Measurements from ENCODE around the gene KDM3B.

The KDM3B gene

DNA sequence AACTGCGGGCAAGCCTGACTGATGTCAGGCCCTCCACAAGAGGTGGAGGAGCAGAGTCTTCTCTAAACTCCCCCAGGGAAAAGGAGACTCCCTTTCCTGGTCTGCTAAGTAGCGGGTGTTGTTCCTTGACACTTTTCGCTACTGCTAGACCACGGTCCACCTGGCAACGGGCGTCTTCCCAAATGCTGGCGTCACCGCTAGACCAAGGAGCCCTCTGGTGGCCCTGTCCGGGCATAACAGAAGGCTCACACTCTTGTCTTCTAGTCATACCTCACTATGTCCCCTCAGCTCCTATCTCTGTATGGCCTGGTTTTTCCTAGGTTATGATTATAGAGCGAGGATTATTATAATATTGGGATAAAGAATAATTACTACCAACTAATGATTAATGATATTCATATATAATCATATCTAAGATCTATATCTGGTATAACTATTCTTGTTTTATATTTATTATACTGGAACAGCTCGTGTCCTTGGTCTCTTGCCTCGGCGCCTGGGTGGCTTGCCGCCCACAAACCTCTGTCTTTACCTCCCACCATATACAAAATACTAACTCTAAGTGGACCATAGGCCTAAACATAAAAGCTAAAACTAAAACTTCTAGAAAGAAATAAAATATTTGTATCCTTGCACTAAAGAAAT is 58.6 kb downstream of the KDM3B start:
- DNase-seq = peak; percentile 52

- no peak for DNase-seq
Measured at GRCh38 chr5:138418444-138418843, 66.0 kb downstream of the KDM3B start.

GRCh38 chr5:138425079-138425478 is 72.6 kb downstream of the KDM3B start:
- DNase-seq = no peak

DNA sequence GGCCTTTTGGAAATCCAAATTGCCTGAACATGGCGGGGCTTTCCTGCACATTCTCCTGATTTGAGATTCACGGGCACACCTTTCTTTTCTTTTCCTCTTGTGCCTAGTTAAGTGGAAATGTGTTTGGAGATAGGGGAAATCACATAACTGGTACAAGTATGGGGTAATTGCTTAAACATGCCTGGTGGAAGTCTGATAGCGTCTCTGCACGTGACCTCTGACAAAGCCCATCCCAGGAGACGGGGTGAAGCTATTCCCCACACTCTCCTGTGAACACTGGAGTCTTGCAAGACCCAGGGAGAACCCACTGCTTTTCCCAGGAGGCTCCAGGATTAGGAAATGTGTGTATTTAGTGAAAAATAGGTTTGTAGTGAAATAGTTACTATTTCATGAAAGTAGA is 83.5 kb downstream of the KDM3B start:
- no peak for DNase-seq

DNA sequence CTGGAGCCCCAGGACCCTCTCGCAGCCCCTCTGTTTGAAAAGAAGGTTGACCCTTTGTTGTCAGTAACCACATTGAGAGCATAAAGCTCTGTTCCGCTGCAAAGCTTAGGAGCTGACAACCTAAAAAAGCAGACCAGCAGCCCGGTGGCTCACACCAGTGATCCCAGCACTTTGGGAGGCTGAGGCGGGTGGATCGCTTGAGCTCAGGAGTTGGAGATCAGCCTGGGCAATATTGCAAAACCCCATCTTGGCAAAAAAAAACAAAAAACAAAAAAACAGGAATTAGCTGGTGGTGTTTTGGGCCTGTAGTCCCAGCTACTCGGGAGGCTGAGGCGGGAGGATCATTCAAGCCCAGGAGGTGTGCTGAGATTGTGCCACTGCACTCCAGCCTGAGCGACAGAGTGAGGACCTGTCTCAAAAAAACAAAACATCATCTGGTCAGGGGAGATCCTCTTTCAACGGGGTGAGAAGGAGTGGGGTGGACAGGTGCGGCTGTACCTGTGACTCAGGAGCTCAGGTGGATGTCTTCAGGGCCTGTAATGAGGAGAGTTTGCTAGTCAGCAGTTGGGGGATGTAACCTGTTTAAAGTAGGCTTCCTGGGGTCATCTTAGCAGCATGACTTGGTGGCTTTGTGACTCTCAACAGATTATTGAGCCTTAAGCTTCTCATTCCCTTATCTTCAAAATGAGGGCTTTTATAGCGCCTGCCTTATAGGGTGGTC is 85.7 kb downstream of the KDM3B start:
- DNase-seq = no peak

- peak; percentile 82 for DNase-seq
Measured at GRCh38 chr5:138438724-138439476, 86.4 kb downstream of the KDM3B start, which contains the start of gene REEP2. Gene REEP2, plus strand, starts transcription at chr5:138439057. Its CDS starts 152 bp downstream, at chr5:138439209.

DNA sequence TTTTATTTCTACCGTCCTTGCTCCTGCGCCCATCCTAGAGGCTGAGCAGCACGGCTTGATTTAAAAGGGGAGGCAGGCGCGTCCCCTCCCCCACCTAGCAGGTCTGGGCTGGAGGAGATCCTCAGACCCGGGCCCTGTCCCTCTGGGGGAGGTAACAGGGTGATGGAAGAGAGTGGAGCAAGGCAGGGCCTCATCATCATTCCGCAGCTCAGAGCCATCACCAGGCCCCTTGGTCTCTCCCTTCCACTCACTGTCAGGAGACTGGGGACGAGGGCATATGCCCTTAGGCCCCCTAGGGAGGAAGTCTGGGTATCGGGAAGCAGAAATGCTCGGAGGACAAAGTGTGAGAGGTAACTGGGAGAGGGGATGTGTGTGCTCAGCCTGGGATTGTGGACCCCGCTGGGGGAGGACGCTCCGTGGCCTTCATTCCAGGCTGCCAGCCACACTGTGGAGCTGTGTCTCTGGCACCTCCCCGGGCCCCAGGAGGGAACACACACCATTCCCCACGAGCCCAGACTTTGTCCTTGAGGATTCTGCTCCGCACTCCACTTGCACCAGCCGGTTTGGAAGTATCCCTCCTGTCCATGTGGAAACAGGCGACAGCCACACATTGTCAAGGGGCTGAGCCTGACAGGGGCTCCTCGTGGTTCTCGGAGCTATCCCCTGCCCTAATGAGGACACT is 87.1 kb downstream of the KDM3B start:
- no peak for DNase-seq

DNA sequence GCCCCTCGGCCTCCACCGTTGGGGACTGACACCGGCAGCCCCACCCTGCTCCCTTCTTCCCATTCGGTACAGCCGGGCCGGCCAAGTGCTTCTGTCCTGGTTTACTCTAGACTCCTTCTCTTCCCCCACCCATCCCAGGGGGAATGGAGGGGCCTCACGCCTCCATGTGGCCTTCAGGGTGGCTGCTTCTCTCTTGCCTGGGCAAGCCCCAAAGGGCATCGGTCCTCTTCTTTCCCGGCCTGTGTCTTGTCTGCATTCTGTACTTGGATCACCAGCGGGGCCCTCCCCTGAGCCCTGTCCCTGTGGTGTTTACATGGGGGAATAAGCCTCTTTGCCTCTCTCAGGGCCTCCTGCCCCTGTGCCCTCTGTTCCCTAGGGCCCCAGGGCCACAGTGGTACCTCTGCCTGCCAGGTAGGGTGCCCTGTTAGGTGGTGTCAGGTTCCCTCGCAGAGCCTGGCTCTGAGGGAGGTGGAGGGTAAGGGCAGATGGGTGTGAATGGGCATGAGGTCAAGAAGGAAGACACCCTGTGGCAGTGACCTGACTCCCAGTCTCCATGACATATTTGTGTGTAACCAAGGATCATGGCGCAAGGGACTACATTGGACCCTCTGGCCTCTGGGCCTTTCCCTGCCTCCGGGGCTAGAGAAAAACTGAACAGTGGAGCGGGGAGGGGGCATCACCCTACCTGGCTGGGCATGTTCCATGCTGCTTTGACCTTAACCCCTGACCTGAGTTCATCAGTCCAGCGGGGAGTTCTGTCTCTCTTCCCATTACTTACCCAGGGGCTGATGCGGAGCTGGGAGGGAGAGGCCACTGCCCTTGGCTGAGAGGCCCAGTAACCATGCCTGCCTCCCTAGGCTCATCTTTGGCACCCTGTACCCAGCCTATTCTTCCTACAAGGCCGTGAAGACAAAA is 87.9 kb downstream of the KDM3B start:
- DNase-seq = no peak

DNA sequence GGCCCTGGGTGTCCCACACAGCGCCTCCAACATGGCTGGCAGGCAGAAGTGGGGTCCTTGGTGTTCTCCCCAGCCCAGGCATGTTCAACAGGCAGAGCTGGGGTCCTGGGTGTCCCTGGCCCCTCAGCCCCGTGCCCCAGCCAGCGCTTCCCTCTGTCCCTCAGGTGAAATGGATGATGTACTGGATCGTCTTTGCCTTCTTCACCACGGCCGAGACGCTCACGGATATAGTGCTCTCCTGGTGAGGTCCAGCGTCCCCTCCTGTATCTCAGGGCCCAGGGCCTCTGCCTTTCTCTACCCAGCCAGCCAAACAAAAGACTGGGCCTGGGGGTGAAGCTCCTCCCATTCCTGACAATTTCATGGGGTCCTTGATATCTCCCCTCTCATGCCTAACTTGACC is 88.7 kb downstream of the KDM3B start:
- no peak for DNase-seq

GRCh38 chr5:138444078-138444773 is 91.7 kb downstream of the KDM3B start:
- DNase-seq = no peak

DNA sequence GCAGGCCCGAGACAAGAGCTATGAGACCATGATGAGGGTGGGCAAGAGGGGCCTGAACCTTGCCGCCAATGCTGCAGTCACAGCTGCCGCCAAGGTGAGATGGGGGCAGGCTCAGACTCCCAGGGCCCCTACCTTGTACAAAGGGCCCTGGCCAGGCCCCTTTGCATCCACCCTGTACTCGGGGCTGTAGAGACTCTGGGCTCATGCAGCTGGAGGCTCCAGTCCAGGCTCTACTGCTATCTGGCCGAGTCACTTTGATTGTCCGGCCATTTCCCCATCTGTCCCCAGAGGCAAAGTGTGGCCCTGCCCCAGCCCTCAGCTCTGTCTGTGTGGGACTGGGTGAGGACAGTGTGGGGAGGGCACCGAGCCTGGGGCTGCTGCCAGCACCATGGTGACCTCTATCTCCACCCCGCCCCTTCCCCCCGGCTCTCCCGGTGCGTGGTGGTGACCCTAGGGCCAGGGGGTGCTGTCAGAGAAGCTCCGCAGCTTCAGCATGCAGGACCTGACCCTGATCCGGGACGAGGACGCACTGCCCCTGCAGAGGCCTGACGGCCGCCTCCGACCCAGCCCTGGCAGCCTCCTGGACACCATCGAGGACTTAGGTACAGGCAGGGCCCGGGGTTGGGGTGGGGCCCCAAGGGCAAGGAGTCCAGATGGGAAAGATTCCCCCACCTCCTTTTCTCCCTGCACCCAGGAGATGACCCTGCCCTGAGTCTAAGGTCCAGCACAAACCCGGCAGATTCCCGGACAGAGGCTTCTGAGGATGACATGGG is 92.5 kb downstream of the KDM3B start:
- DNase-seq = no peak

DNA sequence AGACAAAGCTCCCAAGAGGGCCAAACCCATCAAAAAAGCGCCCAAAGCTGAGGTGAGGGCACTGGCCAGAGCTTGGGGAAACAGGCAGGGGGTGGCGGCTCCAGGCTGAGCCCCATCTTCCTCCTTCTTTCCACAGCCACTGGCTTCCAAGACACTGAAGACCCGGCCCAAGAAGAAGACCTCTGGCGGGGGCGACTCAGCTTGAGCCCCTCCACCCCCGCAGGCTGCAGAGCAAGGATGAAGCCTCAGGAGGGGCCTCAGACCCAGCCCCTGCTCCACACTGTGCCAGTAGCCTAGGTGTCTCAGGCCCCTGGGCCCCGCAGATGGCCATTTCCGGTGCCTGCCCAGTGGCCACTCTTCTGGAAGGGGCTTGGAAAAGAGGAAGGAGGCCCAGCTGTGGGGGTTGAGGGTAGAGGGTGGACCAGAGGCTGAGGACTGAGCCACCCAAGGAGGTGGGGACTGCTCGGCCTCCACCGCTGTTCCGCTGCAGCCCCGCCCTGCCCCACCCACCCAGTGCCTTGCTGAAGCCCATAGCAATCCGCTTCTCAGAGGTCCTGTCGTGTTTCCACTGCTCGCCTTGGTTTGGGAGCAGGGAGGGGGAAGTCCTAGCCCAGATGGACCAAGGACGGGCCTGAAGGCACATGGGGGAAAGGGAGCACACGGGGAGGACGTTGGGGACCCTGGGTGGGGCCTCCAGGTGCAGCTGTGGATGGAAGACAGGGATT is 93.2 kb downstream of the KDM3B start:
- no peak for DNase-seq

DNA sequence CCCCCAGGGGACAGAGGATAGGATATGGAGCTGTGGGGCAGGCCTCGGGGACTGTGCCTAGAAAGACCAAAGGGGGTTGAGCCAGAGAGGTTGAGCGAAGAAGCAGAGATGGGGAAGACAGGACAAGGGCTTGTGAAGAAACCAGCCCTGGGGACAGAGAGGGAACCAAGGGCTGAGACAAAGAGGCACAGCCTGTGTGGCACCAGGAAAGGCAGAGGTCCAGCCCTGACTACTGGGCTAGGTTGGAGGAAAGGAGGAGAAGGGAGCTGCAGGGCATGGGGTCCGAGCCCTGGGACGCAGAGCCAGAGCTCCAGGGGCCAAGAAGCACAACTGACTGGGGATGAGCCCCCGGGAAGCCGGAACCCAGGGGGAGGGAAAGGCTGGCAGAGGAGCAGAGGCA is 95.6 kb downstream of the KDM3B start:
- no peak for DNase-seq

DNA sequence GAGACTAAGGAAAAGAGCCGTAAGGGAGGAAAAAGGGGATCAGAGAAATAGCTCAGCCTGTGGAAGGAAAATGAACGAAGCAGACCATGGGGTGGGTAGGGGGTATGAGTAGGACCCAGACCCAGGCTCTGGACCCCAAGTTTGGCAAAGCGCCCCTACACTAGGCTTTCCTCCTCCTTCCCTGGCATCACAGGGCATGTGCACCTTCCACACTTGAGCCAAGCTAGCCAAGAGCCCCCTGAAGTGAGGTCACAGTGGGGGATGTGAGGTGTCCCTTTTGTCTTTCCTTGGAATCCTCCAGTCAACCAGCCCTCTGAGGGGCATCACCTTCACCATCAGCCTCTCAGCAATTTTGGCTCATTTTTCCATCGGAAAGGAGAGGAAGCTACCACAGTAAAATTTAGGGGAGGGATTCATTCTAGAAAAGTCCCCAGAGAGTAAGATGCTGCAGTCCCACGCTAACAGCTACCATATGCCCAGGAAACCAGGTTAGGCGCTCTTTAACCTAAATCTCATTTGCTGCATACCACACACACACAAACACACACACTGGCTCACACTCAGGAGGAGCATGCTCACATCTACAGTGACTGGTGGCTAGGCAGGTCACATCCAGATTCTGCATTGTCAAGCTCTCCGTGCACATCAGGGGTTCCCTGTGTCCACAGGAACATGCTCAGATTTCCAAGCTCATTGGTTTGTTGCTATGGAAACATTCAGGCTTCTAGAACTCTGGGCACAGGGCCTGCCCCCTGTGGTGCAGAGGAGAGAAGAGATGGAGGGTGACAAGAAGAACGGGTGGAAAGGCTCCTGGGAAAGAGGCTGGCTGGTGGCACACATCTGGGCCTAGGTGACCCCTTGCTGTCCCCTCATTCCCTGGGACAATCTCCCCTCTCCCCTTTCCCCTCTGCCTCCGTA is 96.3 kb downstream of the KDM3B start:
- DNase-seq = no peak

- DNase-seq = peak; percentile 92
Measured at GRCh38 chr5:138449501-138450239, 97.2 kb downstream of the KDM3B start.

DNA sequence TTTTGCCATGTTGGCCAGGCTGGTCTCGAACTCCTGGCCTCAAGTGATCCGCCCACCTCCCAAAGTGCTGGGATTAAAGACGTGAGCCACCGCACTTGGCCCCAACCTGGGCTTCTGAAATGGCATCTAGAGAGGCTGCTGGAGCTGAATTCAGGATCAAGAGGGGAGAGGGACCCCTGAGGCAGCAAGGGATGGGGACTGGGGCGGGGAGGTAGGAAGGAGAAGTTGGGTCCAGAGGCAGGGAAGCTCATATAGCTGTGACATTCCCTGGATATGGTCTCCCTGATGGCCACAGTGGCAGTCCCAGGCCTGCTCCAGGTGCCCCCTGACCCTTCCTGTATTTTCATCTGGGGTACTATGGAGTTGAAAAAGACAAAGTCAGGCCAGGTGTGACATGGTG is 98.5 kb downstream of the KDM3B start:
- DNase-seq = no peak

DNA sequence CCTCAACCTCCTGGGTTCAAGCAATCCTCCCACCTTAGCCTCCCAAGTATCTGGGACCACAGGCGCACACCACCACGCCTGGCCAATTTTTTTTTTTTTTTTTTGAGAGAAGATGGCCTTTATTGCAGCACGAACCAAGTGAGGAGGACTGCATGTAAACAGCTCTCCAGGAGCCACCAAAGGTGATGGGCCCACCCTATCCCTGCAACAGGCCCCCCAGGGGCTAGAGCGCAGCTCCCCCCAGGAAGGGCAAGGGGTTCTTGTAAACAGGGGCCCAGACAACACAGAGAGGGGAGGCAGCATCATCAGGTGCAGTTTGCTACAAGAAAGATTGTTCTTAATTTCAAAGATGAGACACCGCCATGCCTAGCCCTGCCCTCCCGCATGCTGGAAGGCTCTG is 100.2 kb downstream of the KDM3B start:
- no peak for DNase-seq

DNA sequence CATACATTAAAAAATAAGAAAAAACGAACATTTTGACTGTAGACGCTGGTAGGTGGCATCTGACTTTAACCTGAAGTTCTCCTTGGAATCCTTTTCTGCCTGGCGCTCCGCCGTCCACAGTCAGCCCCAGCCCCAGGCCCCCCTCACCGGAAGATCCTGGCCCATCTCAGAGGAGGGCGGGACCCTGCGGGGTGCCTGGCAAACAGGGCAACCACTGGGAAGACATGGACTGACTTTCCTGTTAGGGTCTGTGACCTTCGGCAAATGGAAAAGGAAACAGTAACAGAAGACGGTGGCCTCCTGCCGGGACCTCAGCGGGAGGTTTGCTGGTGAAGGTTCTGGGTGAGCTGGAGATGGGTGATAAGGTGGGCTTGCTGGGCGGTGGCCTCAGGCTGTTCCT is 101.1 kb downstream of the KDM3B start:
- DNase-seq = no peak
